ENCODE data around the gene MORN5.

Gene MORN5

DNA sequence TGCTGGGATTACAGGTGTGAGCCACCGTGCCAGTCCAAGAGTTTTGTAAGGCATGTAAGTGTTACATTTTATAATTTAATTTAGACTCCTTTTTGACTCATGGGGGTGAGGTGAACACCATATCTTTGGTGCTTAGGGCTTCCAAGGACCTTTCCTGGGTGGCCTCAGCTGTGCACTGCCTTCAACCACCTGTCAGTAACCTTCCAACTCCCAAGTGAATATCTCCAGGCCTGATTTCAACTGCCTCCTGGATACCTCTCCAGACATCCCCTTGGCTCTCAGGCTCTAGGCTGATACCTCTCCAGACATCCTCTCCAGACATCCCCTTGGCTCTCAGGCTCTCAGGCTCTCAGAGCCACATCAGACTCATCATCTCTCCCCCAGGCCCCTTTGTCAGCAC lies 35.7 kb upstream of the MORN5 start:
- no peak for TF ChIP-seq CTCF (IDR thresholded peaks at IDR 0.05; ENCODE audit: borderline replicate concordance, control extremely low read depth, extremely low read depth, insufficient read depth, missing control alignments)
- no peak for DNase-seq (ENCODE audit: low spot score)
- in situ Hi-C loops (cut with MboI; ENCODE audit: low sequenced_read_pairs, unreplicated experiment): loop anchor here (5.0 to 25.0 kb wide), 3 partner anchors 223 to 691 kb away; no protein-coding TSS in a partner anchor

- no peak for DNase-seq (ENCODE audit: low spot score)
- in situ Hi-C loops (cut with MboI; ENCODE audit: low sequenced_read_pairs, unreplicated experiment): loop anchor here (5.0 to 25.0 kb wide), 3 partner anchors 223 to 690 kb away; no protein-coding TSS in a partner anchor
- TF ChIP-seq CTCF (IDR thresholded peaks at IDR 0.05; ENCODE audit: borderline replicate concordance, control extremely low read depth, extremely low read depth, insufficient read depth, missing control alignments): no peak
Observed at GRCh38 chr9:122124528-122124927, 35.2 kb upstream of the MORN5 start.

- DNase-seq (ENCODE audit: low spot score): peak; percentile 90
- peak; percentile 83 for TF ChIP-seq CTCF (IDR thresholded peaks at IDR 0.05; ENCODE audit: borderline replicate concordance, control extremely low read depth, extremely low read depth, insufficient read depth, missing control alignments)
- in situ Hi-C loops (cut with MboI; ENCODE audit: low sequenced_read_pairs, unreplicated experiment): loop anchor here (10.0 kb wide), 1 partner anchor 690 kb away; no protein-coding TSS in a partner anchor
Observed at GRCh38 chr9:122125158-122125508, 34.6 kb upstream of the MORN5 start.

DNA sequence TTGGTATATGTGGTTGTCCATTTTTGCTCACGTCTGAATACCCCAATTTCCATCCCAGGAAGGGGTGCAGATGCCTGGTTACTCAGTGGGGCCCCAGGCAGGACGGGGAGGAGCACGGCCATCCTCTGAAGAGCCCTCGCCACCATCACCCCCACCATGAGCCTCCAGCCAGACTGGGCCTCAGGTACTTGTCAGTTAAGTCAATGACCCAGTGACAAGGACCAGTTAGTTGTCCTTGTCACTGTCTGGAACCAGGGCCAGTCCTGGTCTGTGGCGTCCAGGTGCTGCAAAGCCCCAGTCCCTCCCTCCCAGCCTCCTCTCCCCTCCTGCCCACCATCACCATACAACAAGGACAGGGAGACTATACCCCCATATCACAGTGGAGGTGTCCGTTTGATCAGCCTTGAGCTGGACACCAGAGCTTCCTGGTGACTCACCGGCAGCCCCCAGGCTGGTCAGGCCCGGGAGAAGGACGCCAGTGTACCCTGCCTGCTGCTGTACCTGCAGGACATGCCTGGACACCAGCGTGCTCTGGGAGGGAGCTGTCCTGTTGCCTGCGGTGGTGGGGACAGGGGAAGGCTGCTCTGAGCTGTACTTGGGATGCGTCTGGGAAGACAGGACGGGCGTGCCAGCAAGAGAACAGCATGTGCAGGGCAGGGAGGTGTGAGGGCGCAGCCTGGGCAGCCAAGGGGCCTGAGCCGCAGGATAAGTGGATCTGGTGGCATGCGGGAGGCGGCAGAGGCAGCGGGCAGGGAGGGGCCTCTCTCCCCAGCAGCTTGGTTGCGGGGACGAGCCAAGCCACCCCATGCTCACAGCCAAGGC lies 34.0 kb upstream of the MORN5 start:
- DNase-seq (ENCODE audit: low spot score): no peak
- in situ Hi-C loops (cut with MboI; ENCODE audit: low sequenced_read_pairs, unreplicated experiment): loop anchor here (10.0 kb wide), 1 partner anchor 689 kb away; no protein-coding TSS in a partner anchor
- no peak for TF ChIP-seq CTCF (IDR thresholded peaks at IDR 0.05; ENCODE audit: borderline replicate concordance, control extremely low read depth, extremely low read depth, insufficient read depth, missing control alignments)

GRCh38 chr9:122126331-122127261 lies 33.1 kb upstream of the MORN5 start:
- DNase-seq (ENCODE audit: low spot score): no peak
- in situ Hi-C loops (cut with MboI; ENCODE audit: low sequenced_read_pairs, unreplicated experiment): loop anchor here (10.0 kb wide), 1 partner anchor 688 kb away; no protein-coding TSS in a partner anchor

More at GRCh38 chr9:122126331-122127261, 33.1 kb upstream of the MORN5 start:
- no peak for TF ChIP-seq CTCF (IDR thresholded peaks at IDR 0.05; ENCODE audit: borderline replicate concordance, control extremely low read depth, extremely low read depth, insufficient read depth, missing control alignments)
